WTC11 (cell line): ENCODE measurements around the gene KCTD11.

Experiments
- ARID4B ChIP-seq: sonication (generic); formaldehyde crosslinking; IDR thresholded peaks from 2 replicates; pipeline ENCODE4 v1.8.0; 2023; ENCODE audit warnings: missing genetic modification reagents, mild to moderate bottlenecking, borderline replicate concordance
- CREM ChIP-seq: sonication (generic); formaldehyde crosslinking; IDR thresholded peaks from 2 replicates; pipeline ENCODE4 v1.8.1; 2022; ENCODE audit warnings: mild to moderate bottlenecking, missing genetic modification reagents, moderate library complexity
- ELF4 ChIP-seq: sonication (generic); formaldehyde crosslinking; IDR thresholded peaks from 2 replicates; pipeline ENCODE4 v1.8.1; 2022; ENCODE audit warnings: low read depth, mild to moderate bottlenecking, moderate library complexity, missing genetic modification reagents
- GTF2I ChIP-seq: fragments of 250-450 bp; sonication (Bioruptor Pico); conservative IDR thresholded peaks from 2 replicates; pipeline ENCODE4 v1.4.0; 2021; ENCODE audit warnings: mild to moderate bottlenecking
- NR2C2 ChIP-seq: sonication (generic); formaldehyde crosslinking; IDR thresholded peaks from 2 replicates; pipeline ENCODE4 v1.8.0; 2022; ENCODE audit warnings: mild to moderate bottlenecking, missing genetic modification reagents
- USF1 ChIP-seq: sonication (generic); formaldehyde crosslinking; IDR thresholded peaks from 2 replicates; pipeline ENCODE4 v1.8.0; 2022; ENCODE audit warnings: mild to moderate bottlenecking, missing genetic modification reagents
- ZNF416 ChIP-seq: fragments of 250-450 bp; sonication (Bioruptor Pico); IDR thresholded peaks from 2 replicates; pipeline ENCODE4 v1.9.0; 2021; ENCODE audit warnings: mild to moderate bottlenecking, inconsistent platforms
- TF ChIP-seq, protein P1 (sequence below): fragments of 250-450 bp; sonication (Bioruptor Pico); IDR thresholded peaks from 2 replicates; pipeline ENCODE4 v1.9.0; 2021; ENCODE audit warnings: mild to moderate bottlenecking
- TF ChIP-seq, protein P2 (sequence below): fragments of 200-600 bp; IDR thresholded peaks from 2 replicates; pipeline ENCODE4 v1.8.0; 2022; ENCODE audit warnings: antibody characterized with exemption
- TF ChIP-seq, protein P3 (sequence below): sonication (generic); formaldehyde crosslinking; IDR thresholded peaks from 2 replicates; pipeline ENCODE4 v1.8.1; 2022; ENCODE audit warnings: low read depth, mild to moderate bottlenecking, moderate library complexity, missing genetic modification reagents, borderline replicate concordance
- TF ChIP-seq, protein P4 (sequence below): sonication (generic); formaldehyde crosslinking; IDR thresholded peaks from 2 replicates; pipeline ENCODE4 v1.8.0; 2022; ENCODE audit warnings: mild to moderate bottlenecking, missing genetic modification reagents

DNA sequence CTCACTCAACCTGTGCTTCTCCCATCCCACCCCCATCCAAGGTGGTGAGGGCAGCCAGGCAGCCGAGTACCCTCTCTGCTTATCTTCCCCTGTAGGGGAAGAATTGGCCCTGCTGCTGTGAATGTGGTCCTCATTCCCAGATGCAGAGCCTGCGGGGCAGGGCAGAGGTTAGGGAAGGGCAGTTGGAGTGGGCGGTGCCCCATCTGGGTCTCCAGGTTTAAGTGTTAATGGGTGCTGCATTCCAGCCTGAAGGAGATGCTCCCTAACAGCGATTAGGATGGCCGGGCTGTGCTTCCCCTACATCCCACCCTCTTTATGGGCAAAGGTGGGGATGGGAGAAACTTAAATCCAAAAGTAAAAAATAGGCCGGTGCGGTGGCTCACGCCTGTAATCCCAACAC, 15.1 kb downstream of the KCTD11 start:
- no peak for TF ChIP-seq ARID4B (CRISPR knock-in tag)
- TF ChIP-seq, protein P1, sequence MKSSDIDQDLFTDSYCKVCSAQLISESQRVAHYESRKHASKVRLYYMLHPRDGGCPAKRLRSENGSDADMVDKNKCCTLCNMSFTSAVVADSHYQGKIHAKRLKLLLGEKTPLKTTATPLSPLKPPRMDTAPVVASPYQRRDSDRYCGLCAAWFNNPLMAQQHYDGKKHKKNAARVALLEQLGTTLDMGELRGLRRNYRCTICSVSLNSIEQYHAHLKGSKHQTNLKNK (CRISPR knock-in tag) = no peak
- TF ChIP-seq, protein P2, sequence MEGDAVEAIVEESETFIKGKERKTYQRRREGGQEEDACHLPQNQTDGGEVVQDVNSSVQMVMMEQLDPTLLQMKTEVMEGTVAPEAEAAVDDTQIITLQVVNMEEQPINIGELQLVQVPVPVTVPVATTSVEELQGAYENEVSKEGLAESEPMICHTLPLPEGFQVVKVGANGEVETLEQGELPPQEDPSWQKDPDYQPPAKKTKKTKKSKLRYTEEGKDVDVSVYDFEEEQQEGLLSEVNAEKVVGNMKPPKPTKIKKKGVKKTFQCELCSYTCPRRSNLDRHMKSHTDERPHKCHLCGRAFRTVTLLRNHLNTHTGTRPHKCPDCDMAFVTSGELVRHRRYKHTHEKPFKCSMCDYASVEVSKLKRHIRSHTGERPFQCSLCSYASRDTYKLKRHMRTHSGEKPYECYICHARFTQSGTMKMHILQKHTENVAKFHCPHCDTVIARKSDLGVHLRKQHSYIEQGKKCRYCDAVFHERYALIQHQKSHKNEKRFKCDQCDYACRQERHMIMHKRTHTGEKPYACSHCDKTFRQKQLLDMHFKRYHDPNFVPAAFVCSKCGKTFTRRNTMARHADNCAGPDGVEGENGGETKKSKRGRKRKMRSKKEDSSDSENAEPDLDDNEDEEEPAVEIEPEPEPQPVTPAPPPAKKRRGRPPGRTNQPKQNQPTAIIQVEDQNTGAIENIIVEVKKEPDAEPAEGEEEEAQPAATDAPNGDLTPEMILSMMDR = no peak
- no peak for TF ChIP-seq NR2C2
- no peak for TF ChIP-seq ELF4 (CRISPR knock-in tag)
- no peak for TF ChIP-seq CREM (CRISPR knock-in tag)
- no peak for TF ChIP-seq GTF2I
- TF ChIP-seq, protein P3, sequence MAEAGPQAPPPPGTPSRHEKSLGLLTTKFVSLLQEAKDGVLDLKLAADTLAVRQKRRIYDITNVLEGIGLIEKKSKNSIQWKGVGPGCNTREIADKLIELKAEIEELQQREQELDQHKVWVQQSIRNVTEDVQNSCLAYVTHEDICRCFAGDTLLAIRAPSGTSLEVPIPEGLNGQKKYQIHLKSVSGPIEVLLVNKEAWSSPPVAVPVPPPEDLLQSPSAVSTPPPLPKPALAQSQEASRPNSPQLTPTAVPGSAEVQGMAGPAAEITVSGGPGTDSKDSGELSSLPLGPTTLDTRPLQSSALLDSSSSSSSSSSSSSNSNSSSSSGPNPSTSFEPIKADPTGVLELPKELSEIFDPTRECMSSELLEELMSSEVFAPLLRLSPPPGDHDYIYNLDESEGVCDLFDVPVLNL (CRISPR knock-in tag) = no peak
- no peak for TF ChIP-seq USF1 (CRISPR knock-in tag)
- TF ChIP-seq ZNF416 = no peak
- TF ChIP-seq, protein P4, sequence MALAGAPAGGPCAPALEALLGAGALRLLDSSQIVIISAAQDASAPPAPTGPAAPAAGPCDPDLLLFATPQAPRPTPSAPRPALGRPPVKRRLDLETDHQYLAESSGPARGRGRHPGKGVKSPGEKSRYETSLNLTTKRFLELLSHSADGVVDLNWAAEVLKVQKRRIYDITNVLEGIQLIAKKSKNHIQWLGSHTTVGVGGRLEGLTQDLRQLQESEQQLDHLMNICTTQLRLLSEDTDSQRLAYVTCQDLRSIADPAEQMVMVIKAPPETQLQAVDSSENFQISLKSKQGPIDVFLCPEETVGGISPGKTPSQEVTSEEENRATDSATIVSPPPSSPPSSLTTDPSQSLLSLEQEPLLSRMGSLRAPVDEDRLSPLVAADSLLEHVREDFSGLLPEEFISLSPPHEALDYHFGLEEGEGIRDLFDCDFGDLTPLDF (CRISPR knock-in tag) = no peak
